DND-41 (cell line): Measurements from ENCODE around the gene IFT20.

ENCODE experiments used
- CTCF ChIP-seq: IDR thresholded peaks from 2 replicates; pipeline ENCODE4 v1.5.1; 2012; ENCODE audit warnings: borderline replicate concordance, low read length, moderate library complexity, mild to moderate bottlenecking; ENCODE audit not compliant: poor library complexity, severe bottlenecking; ENCODE audit errors: extremely low read depth
- EZH2 ChIP-seq: IDR thresholded peaks from 3 replicates; pipeline ENCODE4 v1.6.1; 2012; ENCODE audit warnings: borderline replicate concordance, low read depth, mild to moderate bottlenecking, moderate library complexity, low read length, inconsistent platforms; ENCODE audit not compliant: severe bottlenecking

DNA sequence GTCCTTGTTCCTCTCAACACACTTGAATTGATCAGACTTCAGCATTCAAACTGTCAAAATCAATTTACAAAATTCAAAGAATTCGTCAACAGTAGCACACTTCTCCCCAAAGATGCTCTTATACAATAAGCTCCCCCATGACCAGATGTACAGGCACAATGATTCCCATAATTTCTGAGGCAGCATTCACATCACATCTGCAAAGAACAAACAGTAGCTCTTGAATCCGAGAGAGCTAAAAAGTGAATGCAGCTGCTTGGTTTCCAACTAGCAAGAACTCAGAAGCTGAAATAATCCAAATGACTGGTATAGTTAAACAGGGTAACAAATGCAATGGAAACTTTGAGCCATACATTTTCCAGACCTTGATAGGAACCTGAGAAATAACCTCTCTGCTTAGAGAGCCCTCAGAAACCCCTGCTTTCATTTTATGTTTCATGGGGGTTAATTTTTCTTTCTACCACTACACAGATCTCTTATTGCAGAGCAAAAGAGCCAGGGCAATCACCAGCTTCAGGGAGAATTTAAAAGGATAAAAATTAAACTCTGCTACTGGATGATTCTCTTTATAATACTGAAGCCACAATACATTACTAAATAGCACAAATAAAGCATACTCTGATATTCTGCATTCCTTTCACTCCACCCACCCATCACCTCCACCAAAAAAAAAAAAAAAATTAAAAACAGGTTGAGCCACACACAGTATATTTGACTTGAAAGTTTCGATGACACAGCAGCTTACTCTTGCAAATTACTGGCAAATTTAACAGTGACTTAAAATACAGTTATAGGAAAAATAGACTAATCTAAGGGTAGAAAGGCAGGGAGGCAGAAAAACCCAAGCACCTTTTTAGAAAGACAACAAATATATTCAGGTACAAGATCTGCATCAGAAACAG lies 39.3 kb downstream of the IFT20 start:
- no peak for TF ChIP-seq EZH2
- TF ChIP-seq CTCF, result no peak
